HS-27A (cell line): Measurements from ENCODE around the gene CDH5.

Experiments
- DNase-seq: peaks from one replicate; pipeline ENCODE4 v3.0.0-alpha.2; 2012; ENCODE audit warnings: low read depth, missing footprints

Gene CDH5

GRCh38 chr16:66353055-66353454 lies 13.4 kb upstream of the CDH5 start:
- DNase-seq: no peak

DNA sequence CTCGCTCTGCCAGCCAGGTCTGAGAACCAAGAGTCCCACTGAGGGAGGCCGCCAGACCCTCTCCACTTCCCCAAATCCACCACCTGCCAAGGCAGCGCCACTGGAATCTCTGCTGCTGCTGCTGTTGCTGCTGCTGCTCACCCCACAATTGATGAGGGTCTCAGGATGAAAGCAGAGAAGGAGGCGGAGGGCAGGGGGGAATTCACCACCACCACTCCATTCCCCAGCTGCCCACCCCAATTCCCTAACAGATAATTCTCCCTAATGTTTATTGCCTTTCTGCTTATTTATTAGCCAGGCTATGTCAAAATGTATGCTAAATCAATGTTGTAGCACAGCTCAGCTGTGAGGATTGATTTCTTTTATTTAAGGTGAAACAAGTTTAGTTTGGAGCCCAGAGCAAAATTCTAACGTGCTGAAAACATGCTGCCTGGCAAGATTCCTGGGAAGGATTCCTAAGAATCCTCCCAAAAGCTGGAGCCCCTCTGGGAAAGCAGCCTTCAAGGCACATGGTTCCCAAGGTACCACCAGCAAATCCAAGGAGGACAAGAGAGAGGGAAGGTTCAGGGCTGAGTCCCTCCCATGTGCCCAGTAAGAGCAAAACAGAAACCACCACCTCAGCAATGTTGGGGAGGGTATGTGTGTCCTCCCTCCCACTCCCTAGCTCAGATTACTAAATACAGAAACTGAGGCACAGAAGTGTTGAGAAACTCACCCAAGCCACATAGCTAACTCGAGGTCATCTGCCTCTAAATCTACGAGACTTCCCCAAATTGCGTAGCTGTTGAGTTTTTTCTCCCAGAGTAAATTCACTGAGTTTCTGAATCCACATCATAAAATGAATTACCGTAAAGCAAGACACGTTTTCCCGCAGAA lies 12.2 kb upstream of the CDH5 start:
- no peak for DNase-seq

GRCh38 chr16:66355526-66355925 lies 11.0 kb upstream of the CDH5 start:
- no peak for DNase-seq

- peak; percentile 57 for DNase-seq
These were observed 9.0 kb upstream of the CDH5 start for GRCh38 chr16:66357523-66357928.

DNA sequence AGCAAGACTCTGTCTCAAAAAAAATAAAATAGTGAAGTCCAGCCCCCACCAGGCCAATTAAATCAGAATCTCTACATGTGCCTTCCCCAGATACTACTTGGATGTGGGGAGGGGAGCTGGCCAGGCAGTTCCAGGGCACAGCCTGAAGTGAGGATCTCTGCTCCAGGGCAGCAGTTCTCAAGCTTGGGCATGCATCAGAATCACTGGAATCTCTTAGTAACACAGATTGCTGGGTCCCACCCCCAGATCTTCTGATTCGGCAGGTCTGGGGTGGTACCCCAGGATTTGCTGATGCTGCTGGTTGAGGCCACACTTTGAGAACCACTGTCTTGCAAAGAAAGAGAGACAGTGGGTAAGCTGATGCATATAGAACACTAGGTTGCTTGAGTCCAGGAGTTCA lies 8.3 kb upstream of the CDH5 start:
- DNase-seq: no peak

- no peak for DNase-seq
These were observed 7.5 kb upstream of the CDH5 start for GRCh38 chr16:66359012-66359411.

- DNase-seq: no peak
These were observed 6.5 kb upstream of the CDH5 start for GRCh38 chr16:66359811-66360608.

DNA sequence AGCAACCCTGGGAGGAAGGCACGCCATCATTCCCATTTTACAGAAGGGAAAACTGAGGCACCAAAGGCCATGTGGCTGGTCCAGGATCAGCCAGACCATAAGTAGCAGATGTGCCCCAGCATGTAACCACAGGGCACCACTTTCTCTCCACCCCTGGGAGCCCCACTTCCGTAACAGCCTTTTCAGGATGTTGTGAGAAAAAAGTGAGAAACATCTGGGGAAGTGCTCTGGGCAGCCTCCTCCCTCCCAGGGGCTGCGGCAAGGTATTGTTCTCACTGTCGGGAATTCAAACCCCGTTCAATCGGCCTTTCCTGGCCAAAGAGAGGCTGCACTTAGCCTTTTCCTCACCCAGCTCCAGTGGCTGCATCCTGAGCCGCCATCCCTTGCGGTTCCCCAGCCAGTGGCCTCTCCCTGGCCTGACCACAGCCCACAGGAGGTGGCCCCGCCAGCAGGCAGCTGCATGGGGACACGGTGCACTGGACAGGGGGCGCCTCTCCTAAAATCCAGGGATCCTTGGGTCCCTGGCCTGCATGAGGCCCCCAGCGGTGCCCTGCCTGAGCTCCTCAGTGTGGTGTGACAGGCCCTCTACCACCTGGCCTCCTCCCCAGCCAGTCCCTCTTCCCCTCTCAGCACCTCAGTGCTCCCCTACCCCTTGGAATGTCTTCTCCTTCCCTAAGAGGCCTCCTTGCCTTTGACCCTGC lies 5.7 kb upstream of the CDH5 start:
- no peak for DNase-seq

DNA sequence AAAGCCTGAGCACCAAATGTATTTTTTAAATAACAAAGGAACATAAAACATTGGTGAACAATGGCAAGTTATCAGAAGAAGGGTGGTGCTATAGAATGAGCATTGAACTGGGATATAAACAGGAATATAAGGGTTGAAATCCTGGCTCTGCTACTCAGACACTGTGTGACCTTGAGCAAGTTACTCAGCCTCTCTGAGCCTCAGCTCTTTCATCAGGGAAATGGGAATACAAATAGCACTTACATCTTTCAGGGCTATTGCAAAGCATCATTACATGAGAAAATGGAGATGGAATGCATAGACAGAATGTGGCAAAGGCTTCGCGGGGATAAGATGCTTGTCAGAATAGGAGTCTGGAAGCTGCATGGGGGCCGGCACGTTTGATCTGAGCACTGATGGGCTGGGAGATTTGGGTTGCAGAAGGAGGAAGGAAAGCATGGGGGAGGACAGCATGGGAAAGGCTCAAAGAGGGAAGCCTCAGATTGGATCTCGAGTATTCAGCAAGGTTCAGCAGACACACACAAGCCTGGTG lies 4.8 kb upstream of the CDH5 start:
- no peak for DNase-seq

- DNase-seq: no peak
These were observed 3.2 kb upstream of the CDH5 start for GRCh38 chr16:66363211-66363777.

GRCh38 chr16:66364117-66364958 lies 2.2 kb upstream of the CDH5 start:
- no peak for DNase-seq

DNA sequence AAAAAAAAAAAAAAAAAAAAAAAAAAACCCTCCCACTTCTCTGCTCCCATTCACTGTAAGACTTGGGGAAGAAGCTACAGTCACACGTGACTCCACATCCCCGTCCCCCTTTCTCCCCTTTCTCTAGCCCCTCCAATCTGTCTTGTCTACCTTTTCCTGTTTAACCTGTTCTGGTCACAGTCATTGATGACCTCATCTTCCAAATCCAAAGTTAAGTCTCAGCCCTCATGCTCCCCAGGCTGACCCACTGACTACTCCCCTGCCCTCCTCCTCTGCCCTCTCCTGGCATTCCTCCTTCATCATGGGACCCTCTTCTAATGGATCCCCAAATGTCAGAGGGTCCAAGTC lies 1.6 kb upstream of the CDH5 start:
- DNase-seq: no peak

- no peak for DNase-seq
These were observed 840 bp upstream of the CDH5 start for GRCh38 chr16:66365651-66366050.

DNA sequence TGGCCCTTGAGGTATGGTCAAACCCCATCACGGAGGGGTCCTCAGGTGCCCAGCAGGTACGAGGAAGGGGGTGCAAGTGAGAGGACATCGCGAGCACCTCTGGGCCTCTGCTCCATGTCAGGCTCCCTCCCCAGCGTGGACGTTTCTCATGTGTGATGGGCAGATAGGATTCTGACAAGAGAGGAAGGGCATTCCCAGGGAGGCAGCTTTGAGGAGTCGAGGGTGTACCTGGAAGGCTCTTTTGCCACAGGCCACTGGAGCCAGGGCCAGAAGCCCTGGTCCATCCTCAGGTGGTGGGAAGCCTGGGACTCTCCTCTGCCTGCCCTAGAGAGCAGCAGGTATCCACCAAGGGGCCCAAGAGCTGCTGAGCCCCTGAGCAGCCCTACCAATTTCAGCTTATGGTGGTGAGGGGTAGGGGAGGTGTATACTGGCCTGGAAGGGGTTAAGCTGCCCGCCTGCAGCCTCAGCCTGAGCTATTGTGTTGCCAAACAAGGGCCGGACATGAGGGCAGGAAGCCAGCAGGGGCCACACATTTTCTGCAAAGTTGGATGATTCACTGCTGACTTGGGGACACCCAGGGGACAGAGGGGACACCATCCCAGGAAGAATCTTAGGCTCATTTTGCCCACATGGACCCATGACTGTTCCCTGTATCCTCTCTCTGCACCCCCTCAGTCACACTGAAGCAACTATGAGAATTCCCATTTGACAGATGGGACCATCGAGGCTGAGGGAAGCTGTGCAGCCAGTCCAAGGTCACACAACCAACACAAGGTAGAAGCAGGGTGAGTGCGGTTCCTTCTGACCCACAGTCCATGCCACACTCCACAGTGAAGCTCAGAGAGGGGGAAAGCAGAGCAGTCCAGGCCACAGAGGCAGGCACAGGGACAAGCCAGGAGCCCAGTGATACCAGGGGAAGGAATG lies 1.7 kb downstream of the CDH5 start:
- DNase-seq: no peak

DNA sequence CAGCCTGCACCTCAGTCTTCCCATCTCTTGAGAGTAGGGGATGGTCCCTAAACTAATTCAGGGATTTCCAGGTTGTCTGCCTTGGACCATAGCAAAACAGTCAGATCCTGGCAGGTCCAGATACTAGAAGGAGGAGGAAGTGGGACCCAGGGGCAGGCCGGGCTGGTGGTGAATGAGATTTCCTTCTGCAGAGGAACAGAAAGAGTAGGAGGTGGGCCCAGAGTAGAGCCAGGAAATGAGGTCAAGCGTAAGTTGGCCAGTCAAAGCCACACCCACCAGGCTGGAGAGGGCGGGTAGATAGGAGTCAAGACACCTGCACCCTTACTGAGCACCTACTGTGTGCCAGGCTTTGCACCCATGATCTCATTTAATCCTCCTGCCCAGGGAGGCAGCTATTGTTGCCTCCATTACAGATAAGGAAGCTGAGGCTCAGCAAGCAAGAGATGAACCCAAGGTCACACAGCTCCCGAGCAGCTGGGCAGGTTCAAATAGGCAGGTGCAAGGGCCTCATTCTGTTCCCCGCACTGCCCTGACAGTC lies 2.6 kb downstream of the CDH5 start:
- DNase-seq: no peak

- no peak for DNase-seq
These were observed 4.5 kb downstream of the CDH5 start for GRCh38 chr16:66370786-66371684.

DNA sequence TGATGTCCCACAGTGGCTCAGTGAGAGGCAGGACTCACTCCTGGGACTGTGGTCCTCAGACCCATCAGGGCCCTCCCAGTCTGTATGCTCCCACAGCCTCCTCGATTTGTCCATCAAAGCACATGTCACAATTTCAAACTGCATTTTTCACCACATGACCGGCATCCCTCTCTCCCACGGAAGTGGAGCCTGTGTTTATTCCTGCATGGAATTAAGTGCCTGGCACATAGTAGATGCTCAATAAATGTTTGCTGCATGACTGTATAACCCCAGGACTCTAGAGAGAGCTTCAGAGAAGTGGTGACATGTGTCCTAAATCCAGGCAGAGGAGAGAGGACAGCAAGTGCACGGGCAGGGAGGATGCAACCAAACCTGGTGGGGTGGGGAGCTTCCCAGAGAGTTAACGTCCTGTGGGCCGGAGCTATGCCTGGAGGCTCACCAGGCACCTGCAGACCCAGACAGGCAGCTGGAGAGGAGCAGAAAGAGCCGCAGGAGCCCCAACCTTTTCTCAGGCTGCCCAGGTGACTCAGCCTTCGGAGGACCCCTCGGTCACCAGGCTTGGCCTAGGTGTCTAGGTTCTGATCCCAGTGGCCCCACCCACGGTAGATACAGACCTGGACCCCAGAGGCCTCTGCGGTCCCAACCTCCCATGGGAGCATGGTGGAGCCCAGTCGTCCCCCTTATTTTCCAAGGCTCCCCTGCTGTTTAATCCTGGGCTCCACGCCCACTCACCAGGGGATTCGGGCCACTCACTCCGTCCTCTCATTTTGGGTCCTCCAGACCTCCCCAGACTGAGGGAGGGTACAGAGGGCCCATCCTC lies 5.8 kb downstream of the CDH5 start:
- DNase-seq: no peak

DNA sequence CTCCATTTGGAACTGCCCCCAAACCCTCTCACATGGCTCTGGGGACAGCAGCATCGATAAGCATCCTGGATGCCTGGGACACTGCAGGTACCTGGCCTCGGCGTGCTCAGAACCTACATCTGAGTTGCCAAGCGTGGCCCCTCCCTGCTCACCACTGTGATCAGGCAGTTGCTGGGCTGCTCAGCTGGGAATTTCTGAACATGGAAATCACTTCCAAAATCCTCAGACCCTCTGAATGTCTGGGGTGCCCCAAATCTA lies 6.3 kb downstream of the CDH5 start:
- DNase-seq: no peak
